Colon (tissue), 2 donors: ENCODE data around the gene KCNJ10.
A peak's percentile ranks its signal among the peaks of the same experiment; 100 is the strongest.

Experiments used
- FAIRE-seq: peaks from 2 replicates; lab custom pipeline; 2012; peaks lifted over from hg19 to GRCh38; lab: Jason Lieb, UNC
- donor health status: control.
- donor health status: control.

KCNJ10 gene

GRCh38 chr1:160022330-160023310 is 47.3 kb downstream of the KCNJ10 start:
- no peak for FAIRE-seq

DNA sequence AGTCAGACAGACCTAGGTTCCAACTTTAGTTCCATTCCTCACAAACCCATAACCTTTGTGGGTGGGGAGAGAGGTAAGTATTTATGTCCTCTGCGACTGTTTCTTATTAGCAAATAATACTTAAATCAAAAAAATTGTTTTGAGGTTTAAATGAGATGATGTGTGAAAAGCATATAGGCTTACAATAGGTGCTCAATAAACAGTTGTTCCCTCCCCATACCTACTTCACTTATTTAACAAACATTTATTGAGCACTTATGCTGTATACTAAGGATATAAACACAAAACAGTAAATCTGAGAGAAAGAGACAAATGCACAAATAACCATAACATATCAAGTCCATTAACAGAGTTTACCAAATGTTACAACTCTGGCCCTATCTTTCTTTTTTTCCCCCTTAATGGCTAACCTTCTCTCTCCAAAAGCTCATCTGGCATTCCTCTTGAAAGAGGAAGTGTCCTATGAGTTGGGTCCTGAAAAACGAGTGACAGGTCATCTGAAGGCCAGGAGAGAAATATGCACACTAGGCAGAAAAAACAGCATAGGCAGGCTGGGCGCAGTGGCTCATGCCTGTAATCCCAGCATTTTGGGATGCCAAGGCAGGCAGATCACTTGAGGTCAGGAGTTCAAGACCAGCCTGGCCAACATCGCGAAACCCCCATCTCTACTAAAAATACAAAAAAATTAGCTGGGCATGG is 48.4 kb downstream of the KCNJ10 start:
- no peak for FAIRE-seq

DNA sequence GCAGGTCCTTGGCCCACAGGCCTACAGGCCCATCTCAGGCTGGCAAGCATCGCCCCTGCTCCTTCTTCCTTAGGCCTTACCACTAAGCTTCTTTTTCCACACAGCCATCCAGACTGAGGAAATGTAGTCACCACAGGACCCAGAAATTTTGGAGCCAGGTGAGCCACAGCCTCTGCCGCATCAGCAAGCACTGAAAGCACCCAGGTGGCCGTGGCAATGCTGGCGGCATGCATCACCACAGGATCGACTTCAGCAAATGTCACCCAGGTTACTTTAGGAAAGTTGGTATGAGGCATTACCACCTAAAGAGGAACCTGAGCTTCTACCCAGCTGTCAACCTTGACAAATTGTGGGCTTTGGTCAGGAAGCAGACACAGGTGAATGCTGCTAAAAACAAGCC is 49.8 kb downstream of the KCNJ10 start:
- no peak for FAIRE-seq

DNA sequence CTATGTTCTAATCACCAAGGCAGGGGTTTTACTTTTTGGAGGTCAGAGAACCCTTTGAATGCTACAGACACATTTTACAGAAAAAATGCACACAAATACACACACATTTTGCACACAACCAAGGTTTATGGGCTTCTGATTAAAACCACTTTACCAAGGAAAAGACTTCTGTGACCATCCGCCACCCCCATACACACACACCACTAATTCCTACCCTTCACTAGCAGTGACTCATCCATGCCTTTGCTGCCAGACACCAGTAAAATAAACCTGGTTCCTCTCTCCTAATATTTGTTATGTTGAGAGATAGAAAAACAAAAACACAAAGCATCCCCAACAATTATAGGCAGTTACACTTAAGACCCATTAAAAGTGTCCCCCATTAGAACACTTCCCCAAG is 51.1 kb downstream of the KCNJ10 start:
- FAIRE-seq = no peak

- FAIRE-seq = no peak
These were observed 51.6 kb downstream of the KCNJ10 start for GRCh38 chr1:160018347-160018746.

DNA sequence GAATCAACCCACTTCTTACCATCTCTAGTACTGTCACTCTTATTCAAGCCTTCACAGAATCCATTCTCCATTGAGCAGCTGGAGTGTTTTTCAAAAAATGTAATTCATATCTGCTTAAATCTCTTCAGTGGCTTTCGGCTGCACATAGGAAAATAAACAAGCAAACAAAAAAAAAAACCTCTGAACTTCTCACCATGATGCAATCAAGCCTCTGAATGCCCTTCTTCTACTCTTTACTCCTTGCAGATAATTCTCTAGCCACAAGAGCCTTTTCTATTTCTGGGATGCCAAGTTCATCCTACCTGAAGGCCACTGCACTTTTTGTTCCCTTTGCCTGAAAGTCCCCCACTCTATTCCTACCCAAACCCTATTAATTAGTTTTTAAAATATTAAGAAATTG is 52.4 kb downstream of the KCNJ10 start:
- FAIRE-seq = no peak

- no peak for FAIRE-seq
These were observed 58.2 kb downstream of the KCNJ10 start for GRCh38 chr1:160011781-160012180.

DNA sequence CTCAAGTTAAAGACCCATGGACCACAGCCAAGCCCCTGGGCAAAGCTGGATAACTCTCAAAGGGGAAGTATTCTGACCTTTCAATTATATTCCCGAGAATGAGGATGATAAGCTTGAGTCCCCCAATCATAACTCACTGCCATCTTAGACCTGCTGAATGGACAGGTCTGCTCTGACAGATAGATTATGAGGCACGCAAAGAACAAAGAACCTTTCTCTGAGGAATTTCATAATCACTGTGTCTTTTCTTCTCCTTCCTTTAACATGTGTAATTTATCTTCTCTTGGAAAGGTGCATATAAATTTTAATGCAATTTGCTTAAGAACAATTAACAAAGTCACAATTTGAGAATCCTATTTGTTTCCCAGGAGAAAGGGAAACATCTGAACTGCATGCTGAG is 60.2 kb downstream of the KCNJ10 start:
- FAIRE-seq = no peak

- FAIRE-seq = no peak
These were observed 60.9 kb downstream of the KCNJ10 start for GRCh38 chr1:160009081-160009480.

GRCh38 chr1:160007577-160008200 is 62.3 kb downstream of the KCNJ10 start:
- FAIRE-seq = no peak

- peak; percentile 21 for FAIRE-seq
These were observed 63.5 kb downstream of the KCNJ10 start for GRCh38 chr1:160006312-160006940.

DNA sequence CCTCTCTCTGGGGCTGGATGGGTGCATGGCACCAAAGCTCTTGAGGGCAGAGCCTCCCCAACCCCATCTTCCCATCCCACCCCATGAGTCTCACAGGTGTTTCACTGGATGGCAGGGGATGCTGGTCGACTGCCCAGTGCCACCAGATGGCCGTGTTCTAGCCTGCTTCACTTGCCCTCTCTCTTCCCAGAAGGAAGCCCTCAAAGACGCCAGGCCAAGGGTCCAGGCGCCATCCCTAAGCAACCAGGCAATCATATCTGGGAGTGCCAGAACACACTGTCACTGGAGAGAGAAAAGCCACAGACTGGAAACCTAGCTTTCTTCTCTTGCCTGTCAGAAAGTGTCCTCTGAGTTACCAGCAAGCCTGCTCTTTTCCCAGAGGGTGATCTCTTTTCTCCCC is 64.9 kb downstream of the KCNJ10 start:
- FAIRE-seq = no peak

DNA sequence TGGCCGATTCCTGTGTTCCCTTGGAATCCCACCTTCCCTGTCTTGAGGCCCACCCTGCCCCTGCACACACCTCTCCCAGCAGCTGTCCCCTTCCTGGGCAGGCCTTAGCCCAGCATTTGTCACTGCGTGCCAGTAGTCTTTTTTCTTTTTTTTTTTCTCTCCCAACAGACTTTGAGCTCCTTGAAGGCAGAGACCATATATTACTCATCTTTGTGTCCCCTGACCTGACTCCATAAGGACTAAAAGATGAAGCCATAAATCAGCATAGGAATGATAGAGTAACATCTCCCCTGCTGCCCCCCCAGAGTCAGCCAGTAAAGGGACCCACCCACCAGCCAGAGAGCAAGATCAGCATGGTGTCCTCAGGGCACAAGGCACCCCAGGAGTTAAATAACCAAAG is 65.5 kb downstream of the KCNJ10 start:
- FAIRE-seq = no peak

- no peak for FAIRE-seq
These were observed 66.0 kb downstream of the KCNJ10 start for GRCh38 chr1:160004001-160004400.

GRCh38 chr1:160001440-160001839 is 68.5 kb downstream of the KCNJ10 start:
- FAIRE-seq = no peak

DNA sequence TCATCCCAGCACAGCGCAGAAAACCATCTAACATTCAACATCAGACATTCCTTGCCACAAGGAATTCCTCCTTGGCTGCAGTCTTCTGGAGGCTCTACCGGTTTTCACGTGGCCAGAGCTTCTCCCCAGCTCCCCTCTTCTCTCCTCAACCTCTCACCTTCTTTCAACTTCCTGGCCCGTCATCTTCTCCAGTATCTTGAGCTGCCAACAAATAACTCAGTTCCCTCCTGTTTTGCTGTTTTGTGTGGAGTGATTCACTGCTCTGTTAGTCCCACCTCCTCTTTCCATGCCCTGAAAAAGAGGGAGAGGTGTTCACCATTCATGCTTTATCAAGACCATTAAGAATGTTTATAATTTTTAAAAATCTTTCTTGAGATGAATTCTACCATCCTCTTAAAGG is 70.8 kb downstream of the KCNJ10 start:
- FAIRE-seq = no peak

DNA sequence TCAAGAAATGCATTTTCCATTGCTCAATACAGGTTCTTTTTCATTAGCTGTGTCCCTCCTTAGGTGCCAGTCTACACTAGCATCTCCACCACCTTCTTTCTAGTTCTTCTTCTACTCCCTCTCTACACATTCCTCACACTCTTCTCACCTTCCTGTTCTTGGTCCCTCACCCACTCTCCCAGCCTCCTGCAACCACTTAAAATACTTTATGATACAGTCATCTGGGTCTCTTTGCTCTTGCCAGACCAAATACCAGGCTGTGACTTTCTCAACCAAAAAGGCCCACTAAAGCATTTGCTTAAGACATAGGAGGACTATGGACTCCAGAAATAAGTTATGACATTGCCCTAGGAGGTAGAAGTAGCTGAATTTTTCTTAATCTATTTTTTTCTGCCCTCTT is 73.3 kb downstream of the KCNJ10 start:
- FAIRE-seq = no peak

GRCh38 chr1:159994896-159995295 is 75.1 kb downstream of the KCNJ10 start:
- no peak for FAIRE-seq

DNA sequence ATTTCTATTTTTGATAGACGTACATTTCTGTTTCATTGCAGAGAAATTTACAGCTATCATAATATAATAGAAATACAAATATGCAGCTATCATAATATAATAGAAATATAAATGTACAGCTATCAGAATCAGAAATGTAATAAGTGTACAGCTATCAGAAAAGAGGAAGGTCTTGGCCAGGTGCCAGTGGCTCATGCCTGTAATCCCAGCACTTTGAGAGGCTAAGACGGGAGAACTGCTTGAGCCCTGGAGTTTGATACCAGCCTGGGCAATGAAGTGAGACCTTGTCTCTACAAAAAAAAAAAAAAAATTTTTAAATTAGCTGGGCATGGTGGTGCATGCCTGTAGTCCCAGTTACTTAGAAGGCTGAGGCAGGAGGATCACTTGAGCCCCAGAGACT is 76.0 kb downstream of the KCNJ10 start:
- FAIRE-seq = no peak

GRCh38 chr1:159992161-159992560 is 77.8 kb downstream of the KCNJ10 start:
- no peak for FAIRE-seq

DNA sequence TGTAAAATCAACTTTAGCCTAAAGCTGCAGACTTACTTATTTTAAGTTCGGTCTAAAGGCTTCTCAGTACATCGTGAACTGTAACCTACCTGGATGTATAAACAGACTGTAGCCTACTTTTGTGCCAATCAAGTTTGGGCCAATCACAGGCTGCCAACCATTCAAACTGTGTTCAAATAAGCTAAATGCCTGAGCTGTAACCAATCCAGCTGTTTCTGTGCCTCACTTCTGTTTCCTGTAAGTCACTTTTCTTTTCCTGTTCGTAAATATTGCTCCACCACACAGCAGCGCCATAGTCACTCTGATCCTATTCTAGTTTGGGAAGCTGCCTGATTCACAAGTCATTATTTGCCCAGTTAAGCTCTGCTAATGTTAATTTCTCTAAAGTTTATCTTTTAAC is 78.4 kb downstream of the KCNJ10 start:
- peak; percentile 33 for FAIRE-seq

DNA sequence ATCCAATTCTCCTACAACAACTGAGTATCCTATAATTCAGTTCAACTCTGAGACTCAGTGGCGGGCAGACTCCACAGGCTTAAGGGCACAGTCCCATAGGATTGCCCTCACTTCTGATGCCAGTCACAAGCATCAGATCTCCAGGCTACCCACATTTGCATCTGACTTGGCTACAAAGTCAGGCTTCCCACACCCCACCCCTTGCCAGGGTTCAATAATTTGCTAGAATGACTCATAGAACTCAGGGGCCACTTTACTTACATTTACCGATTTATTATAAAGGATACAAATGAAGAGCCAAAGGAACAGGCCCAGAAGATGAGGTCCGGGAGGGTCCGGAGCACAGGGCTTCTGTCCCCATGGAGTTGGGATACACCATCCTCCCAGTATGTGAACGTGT is 80.0 kb downstream of the KCNJ10 start:
- no peak for FAIRE-seq

DNA sequence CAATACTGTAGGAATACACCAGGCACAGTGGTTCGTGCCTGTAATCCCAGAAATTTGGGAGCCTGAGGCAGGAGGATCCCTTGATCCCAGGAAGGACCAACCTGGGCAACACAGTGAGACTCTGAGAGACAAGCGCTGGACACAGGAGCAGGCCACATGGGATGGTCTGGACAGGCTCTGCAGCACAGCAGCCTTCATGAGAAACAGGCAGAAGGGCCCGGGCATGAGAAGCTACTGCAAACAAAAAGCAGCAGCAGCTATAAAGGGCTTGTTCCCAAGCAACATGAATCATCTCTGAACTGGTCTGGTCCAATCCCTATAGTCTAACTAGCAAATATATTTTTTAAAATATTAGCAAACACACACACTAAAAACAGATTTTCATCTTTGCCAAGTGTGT is 80.4 kb downstream of the KCNJ10 start:
- no peak for FAIRE-seq
